OCI-LY7 (cell line): ENCODE measurements around the gene PIBF1.

Experiments used
- EZH2phosphoT487 ChIP-seq: fragments of 200-600 bp; sonication (generic); IDR thresholded peaks from 2 replicates; pipeline ENCODE4 v1.6.1; 2018; ENCODE audit warnings: low read depth, borderline replicate concordance, mild to moderate bottlenecking, mixed run types, antibody characterized with exemption, low read length, moderate library complexity, mixed read lengths
- TF ChIP-seq, protein P1 (sequence below): fragments of 200-600 bp; sonication (generic); conservative IDR thresholded peaks from 2 replicates; pipeline ENCODE4 v1.5.1; 2014; ENCODE audit warnings: mild to moderate bottlenecking, antibody characterized with exemption, low read length, moderate library complexity, mixed read lengths

DNA sequence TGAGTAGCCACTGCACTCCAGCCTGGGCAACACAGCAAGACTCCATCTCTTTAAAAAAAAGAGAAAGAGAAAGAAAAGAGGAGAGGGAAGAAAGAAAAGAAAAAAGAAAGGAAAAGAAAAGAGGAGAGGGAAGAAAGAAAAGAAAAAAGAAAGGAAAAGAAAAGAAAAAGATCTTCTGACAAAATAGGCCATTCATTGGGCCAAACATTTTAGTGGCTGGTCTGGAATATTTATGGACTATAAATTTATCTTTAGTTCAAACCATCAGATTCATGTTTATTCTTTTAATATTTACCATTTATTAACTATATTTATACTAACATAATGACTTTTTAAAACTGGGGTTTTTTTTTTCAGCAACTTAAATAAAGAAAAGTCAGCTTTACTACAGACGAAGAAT lies 191.3 kb downstream of the PIBF1 start:
- TF ChIP-seq, protein P1, sequence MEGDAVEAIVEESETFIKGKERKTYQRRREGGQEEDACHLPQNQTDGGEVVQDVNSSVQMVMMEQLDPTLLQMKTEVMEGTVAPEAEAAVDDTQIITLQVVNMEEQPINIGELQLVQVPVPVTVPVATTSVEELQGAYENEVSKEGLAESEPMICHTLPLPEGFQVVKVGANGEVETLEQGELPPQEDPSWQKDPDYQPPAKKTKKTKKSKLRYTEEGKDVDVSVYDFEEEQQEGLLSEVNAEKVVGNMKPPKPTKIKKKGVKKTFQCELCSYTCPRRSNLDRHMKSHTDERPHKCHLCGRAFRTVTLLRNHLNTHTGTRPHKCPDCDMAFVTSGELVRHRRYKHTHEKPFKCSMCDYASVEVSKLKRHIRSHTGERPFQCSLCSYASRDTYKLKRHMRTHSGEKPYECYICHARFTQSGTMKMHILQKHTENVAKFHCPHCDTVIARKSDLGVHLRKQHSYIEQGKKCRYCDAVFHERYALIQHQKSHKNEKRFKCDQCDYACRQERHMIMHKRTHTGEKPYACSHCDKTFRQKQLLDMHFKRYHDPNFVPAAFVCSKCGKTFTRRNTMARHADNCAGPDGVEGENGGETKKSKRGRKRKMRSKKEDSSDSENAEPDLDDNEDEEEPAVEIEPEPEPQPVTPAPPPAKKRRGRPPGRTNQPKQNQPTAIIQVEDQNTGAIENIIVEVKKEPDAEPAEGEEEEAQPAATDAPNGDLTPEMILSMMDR, result no peak
- no peak for TF ChIP-seq EZH2phosphoT487
